Karpas-422 (cell line): ENCODE data around the gene ARSB. TPM values are rescaled to one million over a fixed set of nuclear protein-coding genes. Genes with fewer than 3 reads are reported as not detected.

ENCODE experiments used
- DNase-seq: peaks from one replicate; pipeline ENCODE4 v3.0.0-alpha.2; 2015
- H2AFZ ChIP-seq: fragments of 200-600 bp; sonication (generic); 2 replicates; pipeline ENCODE4 v1.6.1; 2014; ENCODE audit warnings: antibody characterized with exemption, low read length, mixed read lengths
- H3K27ac ChIP-seq: fragments of 200-600 bp; sonication (generic); 2 replicates; pipeline ENCODE4 v1.5.1; 2014; ENCODE audit warnings: mild to moderate bottlenecking, low read length, moderate library complexity
- H3K27me3 ChIP-seq: fragments of 200-600 bp; sonication (generic); 2 replicates; pipeline ENCODE4 v1.6.1; 2014; ENCODE audit warnings: low read length, mixed read lengths
- H3K36me3 ChIP-seq: fragments of 200-600 bp; sonication (generic); 2 replicates; pipeline ENCODE4 v1.6.1; 2014; ENCODE audit warnings: low read length, mixed read lengths; ENCODE audit not compliant: insufficient read depth
- H3K4me1 ChIP-seq: fragments of 200-600 bp; sonication (generic); 2 replicates; pipeline ENCODE4 v1.6.1; 2014; ENCODE audit warnings: mild to moderate bottlenecking, low read length, mixed read lengths
- H3K4me2 ChIP-seq: fragments of 200-600 bp; sonication (generic); 2 replicates; pipeline ENCODE4 v1.6.1; 2014; ENCODE audit warnings: low read length, low read depth, mild to moderate bottlenecking; ENCODE audit not compliant: poor library complexity, severe bottlenecking
- H3K4me3 ChIP-seq: fragments of 200-600 bp; sonication (generic); 2 replicates; pipeline ENCODE4 v1.5.1; 2014; ENCODE audit warnings: mild to moderate bottlenecking, antibody characterized with exemption, low read length, mixed read lengths
- H3K79me2 ChIP-seq: fragments of 200-600 bp; sonication (generic); 2 replicates; pipeline ENCODE4 v1.6.1; 2014; ENCODE audit warnings: mild to moderate bottlenecking, low read length, mixed read lengths
- H3K9ac ChIP-seq: fragments of 200-600 bp; sonication (generic); 2 replicates; pipeline ENCODE4 v1.6.0; 2014; ENCODE audit warnings: low read length
- H3K9me2 ChIP-seq: fragments of 200-600 bp; sonication (generic), shearing (Covaris generic); replicated peaks from 2 replicates; pipeline ENCODE4 v1.6.0; 2014; ENCODE audit warnings: mild to moderate bottlenecking, low read length, moderate library complexity; ENCODE audit not compliant: insufficient read depth
- H3K9me3 ChIP-seq: fragments of 300-700, 200-600 bp; sonication (generic); 2 replicates; pipeline ENCODE4 v1.6.1; 2014; ENCODE audit warnings: low read length, mixed read lengths
- H4K20me1 ChIP-seq: fragments of 200-600 bp; sonication (generic); 2 replicates; pipeline ENCODE4 v1.6.1; 2014; ENCODE audit warnings: mild to moderate bottlenecking, antibody characterized with exemption, low read length, low read depth; ENCODE audit not compliant: insufficient read depth
- total RNA-seq: library from RNA; depleted of rRNA; stranded (reverse); fragments of >200 nt; shearing (Covaris generic); gene quantifications from 2 replicates; pipeline ENCODE4 v1.2.3, GENCODE V29; 2014; ENCODE audit warnings: low replicate concordance

Gene ARSB
- total RNA-seq, 1 experiment from 2014 or later, result 10.8 TPM

DNA sequence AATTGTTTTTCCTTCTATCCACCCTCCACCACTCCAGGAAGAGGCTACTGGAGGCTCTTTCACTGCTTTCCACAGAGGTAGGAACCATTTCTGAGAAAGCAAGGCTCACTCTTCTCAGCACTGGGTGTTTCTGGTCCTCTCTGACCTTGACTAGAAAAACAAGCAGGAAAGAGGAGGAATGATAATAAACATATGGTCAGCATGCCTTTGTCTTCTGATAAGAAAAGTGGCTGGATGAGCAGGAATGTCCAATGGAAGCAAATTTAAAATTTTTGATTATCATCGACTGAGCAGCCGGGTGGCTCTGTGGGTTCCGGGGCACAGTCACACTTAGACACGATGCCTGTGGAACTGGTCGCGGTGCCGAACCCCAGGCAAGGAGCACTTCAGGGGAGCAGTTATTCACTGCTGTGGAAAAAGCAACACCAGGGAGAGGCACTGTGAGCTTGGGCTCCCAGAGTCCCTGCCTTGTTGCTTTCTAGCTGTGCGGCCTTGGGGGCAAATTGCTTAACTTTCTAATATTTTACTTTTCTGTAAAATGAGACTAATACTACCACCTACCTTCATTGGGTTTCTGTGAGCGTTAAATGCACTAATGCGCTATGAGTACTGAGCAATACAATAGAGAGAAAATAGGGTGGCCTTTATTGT, 179.5 kb downstream of the ARSB start:
- no peaks in the 10 kb centered on the region for H3K36me3 ChIP-seq
- H3K9me3 ChIP-seq, result no peaks in the 10 kb centered on the region
- H4K20me1 ChIP-seq, result no peaks in the 10 kb centered on the region

DNA sequence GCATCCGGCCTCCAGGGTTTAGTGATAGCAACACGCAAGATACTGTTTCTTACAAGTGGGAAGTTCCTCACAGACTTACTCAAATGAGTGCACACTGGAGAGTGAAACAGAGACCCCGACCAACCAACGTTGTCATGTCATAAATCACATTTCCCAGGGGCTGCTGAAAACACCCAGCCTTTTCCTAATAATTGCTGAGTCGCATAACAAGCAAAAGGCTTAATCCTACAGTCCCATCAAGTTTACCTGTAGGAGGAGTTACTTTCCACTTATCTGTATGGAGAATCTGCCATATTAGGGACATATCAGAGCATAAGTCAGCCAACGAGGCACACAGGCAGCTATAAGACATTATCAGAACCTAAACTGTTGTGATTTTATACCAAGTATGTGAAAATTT, 180.1 kb downstream of the ARSB start:
- Histone ChIP-seq H3K79me2 (no peaks in the 10 kb centered on the region), H4K20me1 (no peaks in the 10 kb centered on the region), H3K4me1 (no peaks in the 10 kb centered on the region), H3K9me2 (no peaks in the 10 kb centered on the region), H3K4me2 (no peak overlapping the region), H2AFZ (no peak overlapping the region), H3K4me3 (no peak overlapping the region), H3K27me3 (no peaks in the 10 kb centered on the region), H3K27ac (no peak overlapping the region), H3K9me3 (no peaks in the 10 kb centered on the region), H3K9ac (no peak overlapping the region), H3K36me3 (no peaks in the 10 kb centered on the region)
- no peak for DNase-seq

More for the DNA sequence above, 179.5 kb downstream of the ARSB start:
- no peak for DNase-seq
- Histone ChIP-seq H3K27ac (no peak overlapping the region), H3K4me2 (no peak overlapping the region), H3K9me2 (no peaks in the 10 kb centered on the region), H3K9ac (no peak overlapping the region), H3K4me3 (no peak overlapping the region), H3K79me2 (no peaks in the 10 kb centered on the region), H3K4me1 (no peaks in the 10 kb centered on the region), H3K27me3 (no peaks in the 10 kb centered on the region), H2AFZ (no peak overlapping the region)

DNA sequence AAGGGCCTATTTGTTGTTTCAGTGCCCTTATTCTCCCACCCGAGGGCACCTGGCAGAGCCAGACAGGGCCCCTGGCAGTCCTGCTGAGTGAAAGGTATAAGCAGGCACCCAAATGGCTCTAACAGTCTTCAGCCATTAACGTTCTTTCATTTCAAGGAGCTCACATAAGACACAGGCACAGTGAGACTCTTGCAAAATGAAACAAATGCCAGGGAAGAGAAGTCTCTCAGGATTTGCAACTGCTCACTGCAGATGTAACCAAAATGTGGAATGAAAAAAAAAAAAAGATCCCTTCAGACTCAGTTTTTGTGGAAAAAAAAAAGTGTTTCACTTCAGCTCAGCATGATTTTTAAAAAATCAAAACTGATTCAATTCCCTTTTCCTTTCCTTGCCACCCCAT, 181.2 kb downstream of the ARSB start:
- H3K4me3 ChIP-seq, result no peak overlapping the region
- no peak overlapping the region for H3K4me2 ChIP-seq
- no peak overlapping the region for H3K9ac ChIP-seq
- H3K79me2 ChIP-seq, result no peaks in the 10 kb centered on the region
- H2AFZ ChIP-seq, result no peak overlapping the region
- H3K9me2 ChIP-seq, result no peaks in the 10 kb centered on the region
- H3K4me1 ChIP-seq, result no peaks in the 10 kb centered on the region
- no peak for DNase-seq
- H3K27me3 ChIP-seq, result no peaks in the 10 kb centered on the region
- no peaks in the 10 kb centered on the region for H3K36me3 ChIP-seq
- H3K9me3 ChIP-seq, result no peaks in the 10 kb centered on the region
- no peaks in the 10 kb centered on the region for H4K20me1 ChIP-seq
- H3K27ac ChIP-seq, result no peak overlapping the region

DNA sequence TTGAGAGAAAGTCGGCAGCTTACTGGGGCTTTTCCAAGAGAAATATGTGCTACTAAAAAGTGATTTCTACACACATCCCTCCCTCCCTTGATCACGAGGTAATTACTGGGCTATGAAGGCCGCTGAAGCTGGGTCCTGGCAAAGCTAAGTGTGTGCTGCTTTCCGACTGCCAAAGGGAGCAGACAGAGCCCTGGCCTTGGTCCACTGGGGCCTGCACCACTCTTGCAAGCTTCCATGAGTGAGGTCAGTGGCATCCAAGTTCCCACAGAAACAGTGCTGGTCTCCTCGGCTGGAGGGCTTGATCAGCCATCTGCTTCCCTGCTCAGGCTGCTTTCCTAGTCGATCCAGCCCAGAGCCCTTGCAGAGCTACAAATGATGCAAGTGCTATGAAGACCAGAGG, 181.8 kb downstream of the ARSB start:
- H3K4me2 ChIP-seq, result no peak overlapping the region
- no peaks in the 10 kb centered on the region for H3K9me2 ChIP-seq
- no peaks in the 10 kb centered on the region for H3K9me3 ChIP-seq
- H3K4me1 ChIP-seq, result no peaks in the 10 kb centered on the region
- no peak overlapping the region for H3K4me3 ChIP-seq
- no peak overlapping the region for H3K9ac ChIP-seq
- no peak overlapping the region for H2AFZ ChIP-seq
- no peaks in the 10 kb centered on the region for H3K27me3 ChIP-seq
- no peak for DNase-seq
- H3K36me3 ChIP-seq, result no peaks in the 10 kb centered on the region
- H4K20me1 ChIP-seq, result no peaks in the 10 kb centered on the region
- H3K27ac ChIP-seq, result no peak overlapping the region
- H3K79me2 ChIP-seq, result no peaks in the 10 kb centered on the region

DNA sequence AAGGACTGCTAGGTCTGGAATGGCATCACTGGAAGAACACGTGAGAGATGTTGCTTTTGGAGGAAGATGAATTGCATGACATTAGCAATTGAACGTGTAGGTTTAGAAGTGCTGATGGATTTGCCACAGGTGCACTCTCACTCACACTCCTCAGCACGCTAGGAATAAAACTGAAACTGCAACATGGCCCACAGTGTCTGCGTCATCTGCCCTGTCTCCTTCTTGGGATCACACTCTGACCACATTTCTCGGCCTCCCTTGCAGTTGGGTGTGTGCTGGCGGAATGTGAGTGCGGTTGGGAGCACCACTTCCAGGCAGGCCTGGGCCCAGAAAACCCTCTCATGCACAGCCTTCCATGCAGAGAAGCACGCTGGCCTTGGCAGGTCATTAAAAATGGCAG, 183.7 kb downstream of the ARSB start:
- Histone ChIP-seq H3K4me3 (no peak overlapping the region), H4K20me1 (no peaks in the 10 kb centered on the region), H3K27ac (no peak overlapping the region), H2AFZ (no peak overlapping the region), H3K4me2 (no peak overlapping the region), H3K9me3 (no peaks in the 10 kb centered on the region), H3K9me2 (no peaks in the 10 kb centered on the region), H3K9ac (no peak overlapping the region), H3K4me1 (no peaks in the 10 kb centered on the region), H3K27me3 (no peaks in the 10 kb centered on the region), H3K79me2 (no peaks in the 10 kb centered on the region), H3K36me3 (no peaks in the 10 kb centered on the region)
- DNase-seq, result no peak

DNA sequence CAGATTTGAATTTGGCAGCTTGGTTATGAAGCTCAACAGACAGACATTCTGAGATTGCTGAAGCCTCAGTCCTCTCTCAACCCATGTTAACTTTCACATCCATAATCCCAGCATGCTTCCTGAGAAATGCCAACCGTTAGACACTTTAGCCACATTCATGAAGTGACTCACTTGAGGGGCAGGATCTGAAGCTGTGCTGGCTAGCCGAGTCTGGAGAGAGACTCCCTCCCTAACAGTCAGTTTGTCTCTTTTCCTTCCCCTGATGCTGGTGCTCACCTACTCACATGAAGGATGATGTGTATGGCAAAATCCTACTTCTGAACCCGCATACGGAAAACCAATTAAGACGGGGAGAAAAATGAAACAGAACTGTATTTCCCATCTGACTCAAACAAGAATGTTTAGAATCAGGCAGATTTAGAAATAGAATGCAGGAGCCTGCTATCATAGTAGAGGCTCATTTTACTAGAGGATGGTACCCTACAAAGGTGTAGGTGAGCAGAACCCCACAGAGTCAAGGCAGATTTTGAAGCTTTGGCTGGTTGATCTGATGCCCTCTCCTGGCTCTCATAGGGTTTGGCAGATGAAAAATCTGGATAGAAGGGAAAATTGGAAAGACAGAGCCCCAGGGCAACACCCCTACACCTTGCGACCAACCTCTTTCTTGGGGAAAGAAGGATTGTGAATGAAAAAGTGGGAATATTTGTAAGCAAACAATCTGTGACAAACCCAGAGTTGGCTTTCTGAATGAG, 185.7 kb downstream of the ARSB start:
- Histone ChIP-seq H3K4me2 (no peak overlapping the region), H3K4me3 (no peak overlapping the region), H3K4me1 (no peaks in the 10 kb centered on the region), H3K9me3 (no peaks in the 10 kb centered on the region), H4K20me1 (no peaks in the 10 kb centered on the region), H3K27me3 (no peaks in the 10 kb centered on the region), H3K9me2 (no peaks in the 10 kb centered on the region), H3K36me3 (no peaks in the 10 kb centered on the region), H3K27ac (no peak overlapping the region), H3K79me2 (no peaks in the 10 kb centered on the region), H3K9ac (no peak overlapping the region), H2AFZ (no peak overlapping the region)
- no peak for DNase-seq

DNA sequence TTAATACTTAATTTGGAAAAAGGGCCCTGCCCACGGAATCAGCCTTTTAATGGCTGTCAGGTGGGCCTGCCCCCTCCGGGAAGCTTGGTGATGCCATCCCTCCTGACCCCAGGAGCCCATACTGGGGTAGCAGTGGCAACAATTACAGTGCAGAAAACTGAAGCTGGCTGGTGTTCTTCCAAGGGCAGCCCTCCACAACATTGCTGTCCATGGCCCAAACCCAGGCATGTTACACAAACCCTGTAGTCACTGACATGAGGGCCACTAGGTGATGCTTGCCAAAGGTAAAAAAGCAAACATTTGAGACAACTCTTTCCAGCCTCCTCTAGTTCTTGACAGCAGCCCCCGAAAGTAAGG, 186.5 kb downstream of the ARSB start:
- no peaks in the 10 kb centered on the region for H3K4me1 ChIP-seq
- H4K20me1 ChIP-seq, result no peaks in the 10 kb centered on the region
- H3K4me2 ChIP-seq, result no peak overlapping the region
- H3K27ac ChIP-seq, result no peak overlapping the region
- H3K27me3 ChIP-seq, result no peaks in the 10 kb centered on the region
- H3K9ac ChIP-seq, result no peak overlapping the region
- no peaks in the 10 kb centered on the region for H3K9me3 ChIP-seq
- no peak overlapping the region for H3K4me3 ChIP-seq
- no peak for DNase-seq
- no peaks in the 10 kb centered on the region for H3K9me2 ChIP-seq
- H2AFZ ChIP-seq, result no peak overlapping the region
- H3K36me3 ChIP-seq, result no peaks in the 10 kb centered on the region
- H3K79me2 ChIP-seq, result no peaks in the 10 kb centered on the region

DNA sequence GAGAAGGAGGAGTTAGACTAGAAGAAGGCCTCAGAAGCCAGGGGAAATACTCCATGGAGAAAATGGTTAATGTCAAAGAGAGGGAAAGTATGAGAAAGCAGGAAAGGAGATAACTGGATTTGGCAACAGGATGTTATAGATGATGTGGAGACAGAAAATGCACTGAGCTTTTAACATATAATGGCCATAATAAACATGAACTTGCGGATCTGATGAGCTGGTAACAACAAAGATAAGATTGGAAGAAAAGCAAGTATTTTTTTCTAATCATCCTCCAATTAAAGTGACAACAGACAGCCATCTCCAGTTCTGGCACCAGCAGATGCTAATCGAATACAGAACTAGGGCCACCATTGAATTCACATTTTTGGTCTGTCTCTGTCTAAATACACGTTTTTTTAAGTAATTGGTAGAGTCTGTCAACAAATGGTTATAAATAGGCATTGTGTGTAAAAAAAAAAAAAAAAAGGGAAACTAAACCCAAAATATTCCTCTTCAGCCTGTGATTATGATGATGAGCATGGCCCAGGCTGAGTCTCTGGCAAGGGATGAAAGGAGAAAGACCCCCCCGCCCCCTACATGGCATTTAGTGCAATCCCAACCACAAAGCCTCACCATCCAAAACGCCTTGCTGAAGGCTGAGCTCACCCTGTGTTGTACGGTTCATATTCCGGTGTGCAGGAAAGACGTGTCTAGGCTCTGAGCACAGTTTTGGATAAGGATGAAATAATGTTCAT, 187.0 kb downstream of the ARSB start:
- Histone ChIP-seq H3K36me3 (no peaks in the 10 kb centered on the region), H3K4me3 (no peak overlapping the region), H3K27ac (no peak overlapping the region), H3K9me2 (no peaks in the 10 kb centered on the region), H3K4me2 (no peak overlapping the region), H3K79me2 (no peaks in the 10 kb centered on the region), H2AFZ (no peak overlapping the region), H3K4me1 (no peaks in the 10 kb centered on the region), H3K9me3 (no peaks in the 10 kb centered on the region), H3K9ac (no peak overlapping the region), H3K27me3 (no peaks in the 10 kb centered on the region), H4K20me1 (no peaks in the 10 kb centered on the region)
- no peak for DNase-seq
